Measurements from ENCODE around the gene RPS6KC1.
"Not testable (repeated sequence)": the region's sequence is repeated elsewhere in the genome, so short reads cannot be mapped to it uniquely, and the experiment has no call there.

Gene RPS6KC1

GRCh38 chr1:213136190-213136917 is 85.3 kb downstream of the RPS6KC1 start:
- DNase-seq (ENCODE audit: insufficient read length, low spot score) (no peak), FAIRE-seq (no peak)
- no peak for TF ChIP-seq POLR2A (IDR thresholded peaks at IDR 0.05; ENCODE audit: low read depth, low read length)

- TF ChIP-seq TAF1 (IDR thresholded peaks at IDR 0.05; ENCODE audit: low read depth, low read length) (no peak), POU2F2 (IDR thresholded peaks at IDR 0.05; ENCODE audit: low read depth, low read length) (no peak), POLR2AphosphoS5 (IDR thresholded peaks at IDR 0.05; ENCODE audit: low read depth, low read length) (no peak), POLR2A (IDR thresholded peaks at IDR 0.05; ENCODE audit: low read depth, low read length) (no peak), PAX5 (IDR thresholded peaks at IDR 0.05; ENCODE audit: insufficient read depth, low read length, severe bottlenecking) (no peak), SPI1 (IDR thresholded peaks at IDR 0.05; ENCODE audit: low read depth, low read length) (no peak)
- FAIRE-seq (no peak), DNase-seq (ENCODE audit: insufficient read length, low spot score) (no peak)
These were observed 87.3 kb downstream of the RPS6KC1 start for GRCh38 chr1:213138391-213138790.

GRCh38 chr1:213138892-213139291 is 87.9 kb downstream of the RPS6KC1 start:
- DNase-seq (ENCODE audit: insufficient read length, low spot score), result no peak
- FAIRE-seq, result no peak
- TF ChIP-seq POLR2AphosphoS5 (IDR thresholded peaks at IDR 0.05; ENCODE audit: low read depth, low read length) (no peak), POLR2A (IDR thresholded peaks at IDR 0.05; ENCODE audit: low read depth, low read length) (no peak), TAF1 (IDR thresholded peaks at IDR 0.05; ENCODE audit: low read depth, low read length) (no peak), SPI1 (IDR thresholded peaks at IDR 0.05; ENCODE audit: low read depth, low read length) (no peak), PAX5 (IDR thresholded peaks at IDR 0.05; ENCODE audit: insufficient read depth, low read length, severe bottlenecking) (no peak), POU2F2 (IDR thresholded peaks at IDR 0.05; ENCODE audit: low read depth, low read length) (no peak)

- FAIRE-seq (no peak), DNase-seq (ENCODE audit: insufficient read length, low spot score) (no peak)
- no peak for TF ChIP-seq PAX5 (IDR thresholded peaks at IDR 0.05; ENCODE audit: insufficient read depth, low read length, severe bottlenecking)
These were observed 97.9 kb downstream of the RPS6KC1 start for GRCh38 chr1:213148905-213149304.

GRCh38 chr1:213150090-213150489 is 99.0 kb downstream of the RPS6KC1 start:
- not testable (repeated sequence) for DNase-seq (ENCODE audit: insufficient read length, low spot score); FAIRE-seq

GRCh38 chr1:213154056-213154685 is 103.1 kb downstream of the RPS6KC1 start:
- TF ChIP-seq TAF1 (IDR thresholded peaks at IDR 0.05; ENCODE audit: low read depth, low read length) (no peak), POLR2A (IDR thresholded peaks at IDR 0.05; ENCODE audit: low read depth, low read length) (no peak), POLR2AphosphoS5 (IDR thresholded peaks at IDR 0.05; ENCODE audit: low read depth, low read length) (no peak), SPI1 (IDR thresholded peaks at IDR 0.05; ENCODE audit: low read depth, low read length) (no peak), PAX5 (IDR thresholded peaks at IDR 0.05; ENCODE audit: insufficient read depth, low read length, severe bottlenecking) (no peak), POU2F2 (IDR thresholded peaks at IDR 0.05; ENCODE audit: low read depth, low read length) (no peak)
- no peak for DNase-seq (ENCODE audit: insufficient read length, low spot score)
- FAIRE-seq, result no peak

- no peak for TF ChIP-seq POLR2AphosphoS5 (IDR thresholded peaks at IDR 0.05; ENCODE audit: low read depth, low read length)
- TF ChIP-seq PAX5 (IDR thresholded peaks at IDR 0.05; ENCODE audit: insufficient read depth, low read length, severe bottlenecking), result no peak
- no peak for TF ChIP-seq TAF1 (IDR thresholded peaks at IDR 0.05; ENCODE audit: low read depth, low read length)
- TF ChIP-seq POLR2A (IDR thresholded peaks at IDR 0.05; ENCODE audit: low read depth, low read length), result no peak
- no peak for TF ChIP-seq POU2F2 (IDR thresholded peaks at IDR 0.05; ENCODE audit: low read depth, low read length)
- no peak for TF ChIP-seq SPI1 (IDR thresholded peaks at IDR 0.05; ENCODE audit: low read depth, low read length)
- DNase-seq (ENCODE audit: insufficient read length, low spot score) (no peak), FAIRE-seq (no peak)
These were observed 108.3 kb downstream of the RPS6KC1 start for GRCh38 chr1:213159376-213159775.

- not testable (repeated sequence) for DNase-seq (ENCODE audit: insufficient read length, low spot score); FAIRE-seq
These were observed 109.4 kb downstream of the RPS6KC1 start for GRCh38 chr1:213160442-213160841.

- no peak for FAIRE-seq
- no peak for DNase-seq (ENCODE audit: insufficient read length, low spot score)
- TF ChIP-seq POU2F2 (IDR thresholded peaks at IDR 0.05; ENCODE audit: low read depth, low read length) (no peak), TAF1 (IDR thresholded peaks at IDR 0.05; ENCODE audit: low read depth, low read length) (no peak), POLR2A (IDR thresholded peaks at IDR 0.05; ENCODE audit: low read depth, low read length) (no peak), PAX5 (IDR thresholded peaks at IDR 0.05; ENCODE audit: insufficient read depth, low read length, severe bottlenecking) (no peak), SPI1 (IDR thresholded peaks at IDR 0.05; ENCODE audit: low read depth, low read length) (no peak), POLR2AphosphoS5 (IDR thresholded peaks at IDR 0.05; ENCODE audit: low read depth, low read length) (no peak)
These were observed 111.3 kb downstream of the RPS6KC1 start for GRCh38 chr1:213162338-213162737.

- DNase-seq (ENCODE audit: insufficient read length, low spot score), result no peak
- FAIRE-seq, result no peak
- TF ChIP-seq SPI1 (IDR thresholded peaks at IDR 0.05; ENCODE audit: low read depth, low read length) (no peak), TAF1 (IDR thresholded peaks at IDR 0.05; ENCODE audit: low read depth, low read length) (no peak), PAX5 (IDR thresholded peaks at IDR 0.05; ENCODE audit: insufficient read depth, low read length, severe bottlenecking) (no peak), POU2F2 (IDR thresholded peaks at IDR 0.05; ENCODE audit: low read depth, low read length) (no peak), POLR2AphosphoS5 (IDR thresholded peaks at IDR 0.05; ENCODE audit: low read depth, low read length) (no peak), POLR2A (IDR thresholded peaks at IDR 0.05; ENCODE audit: low read depth, low read length) (no peak)
These were observed 111.8 kb downstream of the RPS6KC1 start for GRCh38 chr1:213162862-213163261.

All from GM12891 (cell line).